Diencephalon (tissue), 1 donor: ENCODE measurements around the gene RPP14. TPM values are rescaled to one million over a fixed set of nuclear protein-coding genes. Genes with fewer than 3 reads are reported as not detected.

Source experiments
- small RNA-seq: library from RNA; depleted of rRNA; stranded (forward); fragments of <200 nt; gene quantifications from one replicate; pipeline ENCODE3, GENCODE V24; 2014
- total RNA-seq: library from RNA; depleted of rRNA; stranded (reverse); fragments of >200 nt; gene quantifications from one replicate; pipeline ENCODE4 v1.2.3, GENCODE V29; 2014

The RPP14 gene
- total RNA-seq = 18.5 TPM

GRCh38 chr3:58305882-58306711, at the start of gene RPP14, which contains the start of gene HTD2:
TSS of gene RPP14 (plus strand) at chr3:58306245. CDS start at chr3:58310330, 4,085 bp downstream.
TSS of gene HTD2 (plus strand) at chr3:58306520. CDS start at chr3:58317614, 11,094 bp downstream.

GRCh38 chr3:58332575-58333188, 26.6 kb downstream of the RPP14 start, which contains the start of gene PXK:
TSS of gene PXK (plus strand) at chr3:58332892. CDS start at chr3:58332989, 97 bp downstream.

Small RNA genes within 50 kb of the gene (small RNA-seq; reads per million reads assigned to genes)
- not detected for gene AC098479.1

Other genes starting within 250 kb of the RPP14 start
- not detected for gene DNASE1L3, start 95.3 kb upstream of the RPP14 start, total RNA-seq
- 24.9 TPM for gene ABHD6, start 68.5 kb upstream of the RPP14 start, total RNA-seq
- 7.8 TPM for gene HTD2, start 275 bp downstream of the RPP14 start, total RNA-seq
- 34.1 TPM for gene PXK, start 26.6 kb downstream of the RPP14 start, total RNA-seq
- 72.9 TPM for gene PDHB, start 127.6 kb downstream of the RPP14 start, total RNA-seq
- 24.0 TPM for gene KCTD6, start 185.9 kb downstream of the RPP14 start, total RNA-seq
- 5.1 TPM for gene ACOX2, start 230.9 kb downstream of the RPP14 start, total RNA-seq